OCI-LY1 (cell line): Measurements from ENCODE around the gene NAA40.

Source experiments
- EZH2 ChIP-seq: fragments of 200-600 bp; sonication (generic), shearing (Covaris generic); IDR thresholded peaks from 2 replicates; pipeline ENCODE4 v1.8.0; 2017; ENCODE audit warnings: borderline replicate concordance, mixed run types, mild to moderate bottlenecking, antibody characterized with exemption, low read length, moderate library complexity, mixed read lengths
- TF ChIP-seq, protein P1 (sequence below): fragments of 200-600 bp; sonication (generic), shearing (Covaris generic); IDR thresholded peaks from 2 replicates; pipeline ENCODE4 v1.5.1; 2017; ENCODE audit warnings: mild to moderate bottlenecking, antibody characterized with exemption, low read length, moderate library complexity, mixed read lengths

DNA sequence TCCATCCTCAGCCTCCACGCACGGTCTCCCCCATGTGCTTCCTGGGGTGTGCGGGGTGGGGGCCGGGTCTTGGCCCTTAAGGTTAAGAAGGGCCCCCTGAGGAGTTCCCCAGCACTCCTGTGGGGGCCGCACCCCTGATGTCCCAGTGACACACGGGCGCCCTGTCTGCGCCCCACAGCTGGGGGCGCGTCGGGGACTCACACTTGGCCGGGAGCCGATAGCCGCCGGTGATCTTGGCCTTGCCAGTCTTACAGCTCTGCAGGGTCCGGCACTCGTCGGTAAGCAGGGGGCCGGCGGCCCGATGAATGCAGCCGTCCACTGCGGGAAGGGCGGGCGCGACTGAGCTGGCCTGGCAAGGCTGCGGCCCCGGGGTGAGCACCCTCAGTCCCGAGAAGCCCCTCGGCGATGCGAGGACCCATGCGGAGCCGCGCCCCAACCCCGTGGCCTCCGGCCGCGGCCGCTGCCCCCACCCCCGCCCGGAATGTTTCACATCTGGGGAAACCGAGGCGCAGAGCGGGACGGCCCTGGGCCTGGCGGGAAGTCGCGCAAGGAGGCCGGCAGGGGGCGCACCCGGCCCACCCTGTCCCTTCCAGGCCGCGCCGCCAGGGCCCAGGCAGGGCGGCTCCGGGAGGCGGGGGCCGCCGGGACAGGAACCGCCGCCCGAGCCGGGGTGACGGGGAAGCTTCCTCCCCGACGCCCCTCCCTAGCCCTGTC, 61.4 kb downstream of the NAA40 start:
- TF ChIP-seq, protein P1, sequence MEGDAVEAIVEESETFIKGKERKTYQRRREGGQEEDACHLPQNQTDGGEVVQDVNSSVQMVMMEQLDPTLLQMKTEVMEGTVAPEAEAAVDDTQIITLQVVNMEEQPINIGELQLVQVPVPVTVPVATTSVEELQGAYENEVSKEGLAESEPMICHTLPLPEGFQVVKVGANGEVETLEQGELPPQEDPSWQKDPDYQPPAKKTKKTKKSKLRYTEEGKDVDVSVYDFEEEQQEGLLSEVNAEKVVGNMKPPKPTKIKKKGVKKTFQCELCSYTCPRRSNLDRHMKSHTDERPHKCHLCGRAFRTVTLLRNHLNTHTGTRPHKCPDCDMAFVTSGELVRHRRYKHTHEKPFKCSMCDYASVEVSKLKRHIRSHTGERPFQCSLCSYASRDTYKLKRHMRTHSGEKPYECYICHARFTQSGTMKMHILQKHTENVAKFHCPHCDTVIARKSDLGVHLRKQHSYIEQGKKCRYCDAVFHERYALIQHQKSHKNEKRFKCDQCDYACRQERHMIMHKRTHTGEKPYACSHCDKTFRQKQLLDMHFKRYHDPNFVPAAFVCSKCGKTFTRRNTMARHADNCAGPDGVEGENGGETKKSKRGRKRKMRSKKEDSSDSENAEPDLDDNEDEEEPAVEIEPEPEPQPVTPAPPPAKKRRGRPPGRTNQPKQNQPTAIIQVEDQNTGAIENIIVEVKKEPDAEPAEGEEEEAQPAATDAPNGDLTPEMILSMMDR, result peak; percentile 72
- TF ChIP-seq EZH2, result no peak
